NAMALWA (cell line): Measurements from ENCODE around the gene IGLL5.

Experiments
- DNase-seq: peaks from one replicate; pipeline ENCODE4 v3.0.0-alpha.2; 2015; ENCODE audit warnings: low spot score

Gene IGLL5

DNA sequence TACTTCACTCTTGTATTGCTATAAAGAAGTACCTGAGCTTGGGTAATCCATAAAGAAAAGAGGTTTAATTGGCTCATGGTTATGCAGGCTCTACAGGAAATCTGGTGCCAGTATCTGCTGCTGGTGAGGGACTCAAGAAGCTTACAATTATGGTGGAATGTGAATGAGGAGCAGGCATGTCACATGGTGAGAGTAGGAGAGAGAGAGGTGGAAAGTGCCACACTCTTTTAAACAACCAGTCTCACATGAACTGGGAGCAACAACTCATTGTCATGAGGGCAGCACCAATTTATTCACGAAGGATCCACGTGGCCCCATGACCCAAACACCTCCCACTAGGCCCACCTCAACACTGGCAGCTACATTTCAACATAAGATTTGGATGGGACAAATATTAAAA, 24.6 kb upstream of the IGLL5 start:
- peak; percentile 76 for DNase-seq

DNA sequence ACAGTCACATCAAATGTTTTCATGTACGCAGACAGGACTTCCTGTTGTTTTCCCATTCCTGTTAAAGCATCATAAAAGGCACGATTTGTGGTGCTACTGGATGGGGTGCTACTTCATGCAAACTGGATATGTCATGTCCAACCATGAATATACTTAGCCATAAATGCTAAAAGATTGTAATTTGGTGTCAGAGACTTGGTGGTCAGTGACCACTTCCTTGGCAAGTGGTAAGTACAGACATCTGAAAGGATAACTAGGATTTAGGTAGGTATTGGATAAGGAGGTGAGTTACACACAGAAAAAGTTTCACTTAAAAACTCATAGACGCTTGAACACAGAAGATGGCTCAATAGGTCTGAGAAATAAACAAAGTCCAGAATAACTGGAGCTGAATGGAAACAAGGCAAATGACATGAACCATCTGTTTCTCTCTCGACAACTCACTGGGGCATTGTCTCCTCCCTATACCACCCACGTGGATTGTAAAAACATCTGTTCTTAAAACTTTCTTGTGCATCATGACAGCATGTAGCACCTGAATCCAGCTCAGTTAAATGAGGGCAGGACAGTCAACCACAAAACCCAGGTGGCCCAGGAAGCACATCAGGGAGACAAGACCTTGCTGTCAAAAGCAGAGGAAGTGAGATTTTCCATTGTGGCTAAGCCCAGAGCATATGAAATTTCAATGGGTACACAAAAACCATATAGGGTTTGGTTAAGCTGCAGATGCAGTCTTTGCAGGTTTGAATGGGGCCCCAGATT, 22.1 kb upstream of the IGLL5 start:
- DNase-seq: peak; percentile 94

DNA sequence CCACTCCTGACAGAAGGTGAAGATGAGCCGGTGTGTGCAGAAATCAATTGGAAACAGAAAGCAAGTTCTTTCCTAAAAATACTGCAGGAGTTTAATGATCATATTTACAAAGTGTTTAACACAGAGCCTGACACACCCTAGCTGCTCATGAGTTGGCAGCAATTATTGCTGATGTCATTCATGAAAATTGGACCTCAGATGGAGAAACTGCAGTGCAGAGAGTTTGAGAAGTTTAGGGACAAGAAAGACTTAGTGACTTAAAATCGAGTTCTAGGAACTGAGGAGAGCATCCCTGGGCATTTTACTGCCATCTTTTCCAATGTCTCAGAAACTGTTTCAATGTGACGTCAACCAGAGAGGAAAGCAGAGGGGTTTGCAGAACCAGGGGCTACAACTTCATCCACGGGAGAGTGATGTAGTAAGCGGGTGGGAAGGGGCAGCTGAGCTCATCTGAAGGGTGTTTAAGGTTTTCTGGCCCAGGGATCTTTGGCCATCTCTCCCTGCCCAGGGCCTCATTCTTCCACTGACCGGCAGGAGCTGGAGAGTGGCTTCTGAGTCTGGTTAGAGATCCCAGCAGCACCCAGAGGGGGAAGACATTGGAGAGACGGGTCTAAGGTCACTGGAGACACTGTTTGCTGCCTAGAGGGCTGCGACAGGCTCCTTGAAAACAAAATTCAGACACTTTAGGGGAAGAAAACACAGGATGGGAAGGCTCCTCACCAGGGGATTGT, 21.1 kb upstream of the IGLL5 start:
- no peak for DNase-seq

DNA sequence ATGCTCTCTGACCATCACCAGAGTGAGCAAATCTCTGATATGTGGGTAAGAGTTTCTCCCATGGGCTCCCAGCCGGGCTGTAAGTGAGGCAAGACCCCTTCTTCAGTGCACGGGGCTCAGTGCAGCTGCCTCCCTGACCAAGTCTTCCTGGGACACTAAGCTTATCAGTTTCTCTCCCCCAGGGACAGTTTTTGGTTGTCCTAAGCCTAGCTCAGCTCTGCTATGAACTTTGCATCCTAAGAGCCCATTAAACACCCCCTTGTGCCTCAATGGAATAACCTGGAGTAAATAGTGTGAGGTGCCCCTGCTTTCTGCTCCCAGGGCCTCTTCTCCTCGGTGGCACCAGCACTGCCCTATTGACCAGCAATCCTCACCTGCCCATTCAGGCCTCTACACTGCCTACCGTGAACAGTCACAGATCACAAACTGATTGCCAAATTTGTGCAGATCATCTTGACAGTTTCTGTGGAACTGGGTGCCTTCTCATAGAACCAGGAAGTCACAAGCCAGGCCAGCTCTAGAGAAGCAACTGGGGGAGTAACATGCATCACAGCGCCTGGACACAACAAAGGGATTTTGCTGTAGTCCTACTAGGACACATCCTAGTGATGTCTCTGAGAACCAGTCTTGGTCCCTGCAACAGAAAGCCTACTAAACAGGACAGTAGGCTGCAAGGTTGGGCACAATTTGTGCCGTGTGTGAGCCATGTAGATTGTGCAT, 19.5 kb upstream of the IGLL5 start:
- DNase-seq: no peak

DNA sequence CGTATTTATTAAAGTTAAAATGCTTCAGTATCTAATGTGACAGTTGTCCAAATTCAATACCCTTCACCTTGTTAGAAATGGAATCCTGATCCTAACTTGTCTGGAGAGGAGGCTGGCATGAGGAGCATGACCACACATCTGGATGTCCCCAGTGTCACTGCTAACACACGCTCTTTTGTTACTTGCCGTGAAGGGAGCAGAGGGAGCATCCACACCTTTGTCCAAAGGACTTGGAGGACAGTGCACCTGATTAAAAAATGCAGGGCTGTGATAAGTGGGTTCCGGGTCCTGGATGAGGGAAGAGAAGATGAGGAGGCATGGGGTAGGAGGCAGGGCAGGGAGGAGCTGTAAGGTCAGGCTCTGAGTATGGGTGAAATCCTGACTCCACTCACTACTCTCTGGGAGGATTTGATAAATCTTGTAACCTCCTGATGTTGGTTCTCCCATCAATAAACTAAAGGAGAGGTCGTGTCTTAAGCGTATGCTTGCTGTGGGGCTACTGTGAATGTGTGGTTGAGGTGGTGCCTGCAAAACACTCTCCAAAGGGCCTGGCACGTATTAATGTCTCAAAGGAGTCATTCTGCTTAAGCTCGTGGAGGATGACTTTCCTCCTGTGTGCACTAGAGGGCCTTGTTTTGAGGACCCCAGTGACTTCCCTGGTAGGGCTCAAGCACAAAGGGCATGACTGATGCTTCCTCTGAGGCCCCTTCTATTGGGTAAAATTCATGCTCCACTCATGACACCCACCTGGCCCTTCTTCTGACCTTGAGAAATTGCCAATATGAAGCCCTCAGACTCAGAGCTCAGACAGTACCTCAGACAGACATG, 16.8 kb upstream of the IGLL5 start:
- DNase-seq: peak; percentile 75

DNA sequence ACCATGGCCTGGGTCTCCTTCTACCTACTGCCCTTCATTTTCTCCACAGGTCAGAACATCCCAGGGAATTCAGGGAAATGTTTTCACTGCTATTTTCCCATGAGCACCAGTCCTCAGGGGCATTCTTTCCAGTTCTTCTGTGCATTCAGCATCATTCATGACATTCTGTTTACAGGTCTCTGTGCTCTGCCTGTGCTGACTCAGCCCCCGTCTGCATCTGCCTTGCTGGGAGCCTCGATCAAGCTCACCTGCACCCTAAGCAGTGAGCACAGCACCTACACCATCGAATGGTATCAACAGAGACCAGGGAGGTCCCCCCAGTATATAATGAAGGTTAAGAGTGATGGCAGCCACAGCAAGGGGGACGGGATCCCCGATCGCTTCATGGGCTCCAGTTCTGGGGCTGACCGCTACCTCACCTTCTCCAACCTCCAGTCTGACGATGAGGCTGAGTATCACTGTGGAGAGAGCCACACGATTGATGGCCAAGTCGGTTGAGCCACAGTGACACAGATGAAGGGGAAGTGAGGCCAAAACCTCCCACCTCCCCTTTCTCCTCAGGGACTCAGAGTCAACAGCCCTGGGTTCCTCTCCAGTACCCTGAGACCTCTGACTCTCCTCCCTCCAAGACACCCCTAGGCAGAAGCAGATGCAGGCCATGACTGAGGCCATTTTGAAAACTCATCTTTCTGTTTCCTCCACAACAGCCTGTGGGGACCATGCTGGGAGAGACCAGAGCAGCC, 15.9 kb upstream of the IGLL5 start:
- no peak for DNase-seq

DNA sequence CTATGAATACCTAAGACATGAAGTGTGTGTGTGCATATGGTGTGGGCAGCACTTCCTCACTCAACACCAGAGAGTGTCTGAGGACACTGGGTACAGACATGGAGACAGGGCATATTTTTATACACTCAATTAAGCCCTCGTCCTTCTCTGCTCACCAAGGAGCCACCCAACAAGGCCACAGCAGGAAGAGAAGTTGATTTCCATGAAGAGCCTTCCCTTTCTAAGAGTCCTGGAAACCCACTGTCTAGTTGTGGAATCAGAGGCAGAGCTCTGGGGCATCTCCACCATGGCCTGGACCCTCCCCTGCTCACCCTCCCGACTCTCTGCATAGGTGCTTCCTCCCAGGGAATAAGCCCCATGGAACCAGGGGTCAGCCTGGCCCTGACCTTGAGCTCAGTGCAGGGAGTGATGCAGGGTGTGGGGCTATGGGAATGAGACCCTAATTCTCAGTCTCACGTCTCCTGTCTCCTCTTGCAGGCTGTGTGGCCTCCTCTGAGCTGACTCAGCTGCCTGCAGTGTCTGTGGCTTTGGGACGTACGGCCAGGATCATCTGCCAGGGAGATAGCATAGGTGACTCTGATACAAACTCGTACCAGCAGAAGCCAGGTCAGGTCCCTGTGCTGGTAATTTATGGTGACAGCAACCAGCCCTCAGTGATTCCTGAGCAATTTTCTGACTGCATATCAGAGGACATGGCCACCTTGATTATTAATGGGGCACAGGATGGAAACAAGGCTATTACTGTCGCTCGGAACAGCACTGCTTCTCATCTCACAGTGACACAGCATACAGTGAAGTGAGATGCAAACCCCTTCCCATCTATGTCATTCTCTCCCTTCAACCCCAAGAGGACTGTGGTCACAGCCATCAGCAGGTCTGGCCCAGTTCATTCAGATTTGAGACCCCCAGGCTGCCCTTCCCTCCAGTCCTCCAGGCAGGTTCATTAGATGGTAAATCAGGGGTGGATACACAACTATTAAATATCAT, 14.6 kb upstream of the IGLL5 start:
- no peak for DNase-seq

DNA sequence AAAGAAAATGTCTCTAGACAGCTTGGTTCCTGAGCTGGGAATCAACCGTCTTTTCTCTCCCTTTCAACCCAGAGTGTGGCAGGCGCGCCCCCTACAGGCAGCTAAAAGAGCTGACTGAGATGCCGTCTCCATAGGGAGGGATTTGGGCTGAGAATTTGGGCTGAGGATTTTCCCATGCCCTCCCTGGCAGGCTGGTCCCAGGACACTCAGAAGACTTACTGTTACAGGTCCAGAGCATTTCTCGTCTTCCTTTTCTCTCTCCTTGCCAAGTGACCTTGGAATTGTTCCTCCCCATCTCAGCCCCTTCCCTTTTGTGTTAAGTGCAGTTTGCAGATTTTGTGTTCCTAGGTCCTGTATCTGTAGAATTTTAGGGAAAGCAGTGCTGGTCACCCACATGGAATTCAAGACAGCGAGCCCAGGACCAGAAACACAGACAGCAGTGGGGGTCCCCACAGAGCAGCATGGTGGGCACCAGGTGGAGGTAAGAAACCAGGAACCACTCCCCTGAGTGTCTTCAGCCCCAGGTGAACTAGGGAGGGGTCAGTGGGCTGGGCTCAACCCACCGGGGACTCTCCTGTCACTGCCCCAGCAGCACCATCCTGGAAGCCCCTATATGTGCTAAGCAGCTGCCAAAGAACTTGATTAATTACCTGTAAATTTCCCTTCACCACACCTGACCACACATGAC, 9.9 kb upstream of the IGLL5 start:
- peak; percentile 63 for DNase-seq

DNA sequence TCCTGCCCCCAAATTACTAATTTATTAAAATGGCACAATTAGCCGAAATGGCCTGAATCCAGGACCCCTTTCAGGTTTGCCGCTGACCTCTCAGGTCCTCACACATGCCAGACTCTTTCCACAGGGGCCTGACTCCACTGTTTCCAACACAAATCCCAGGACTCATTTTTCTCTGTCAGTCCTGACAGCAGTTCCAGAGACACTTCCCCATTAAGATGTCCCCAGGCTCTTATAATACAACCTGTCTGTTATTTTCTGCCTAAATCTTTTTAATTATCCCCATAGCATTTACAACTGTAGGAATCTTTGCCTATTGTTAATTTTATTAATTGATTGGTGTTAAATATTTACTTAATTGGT, 9.4 kb upstream of the IGLL5 start:
- DNase-seq: no peak

DNA sequence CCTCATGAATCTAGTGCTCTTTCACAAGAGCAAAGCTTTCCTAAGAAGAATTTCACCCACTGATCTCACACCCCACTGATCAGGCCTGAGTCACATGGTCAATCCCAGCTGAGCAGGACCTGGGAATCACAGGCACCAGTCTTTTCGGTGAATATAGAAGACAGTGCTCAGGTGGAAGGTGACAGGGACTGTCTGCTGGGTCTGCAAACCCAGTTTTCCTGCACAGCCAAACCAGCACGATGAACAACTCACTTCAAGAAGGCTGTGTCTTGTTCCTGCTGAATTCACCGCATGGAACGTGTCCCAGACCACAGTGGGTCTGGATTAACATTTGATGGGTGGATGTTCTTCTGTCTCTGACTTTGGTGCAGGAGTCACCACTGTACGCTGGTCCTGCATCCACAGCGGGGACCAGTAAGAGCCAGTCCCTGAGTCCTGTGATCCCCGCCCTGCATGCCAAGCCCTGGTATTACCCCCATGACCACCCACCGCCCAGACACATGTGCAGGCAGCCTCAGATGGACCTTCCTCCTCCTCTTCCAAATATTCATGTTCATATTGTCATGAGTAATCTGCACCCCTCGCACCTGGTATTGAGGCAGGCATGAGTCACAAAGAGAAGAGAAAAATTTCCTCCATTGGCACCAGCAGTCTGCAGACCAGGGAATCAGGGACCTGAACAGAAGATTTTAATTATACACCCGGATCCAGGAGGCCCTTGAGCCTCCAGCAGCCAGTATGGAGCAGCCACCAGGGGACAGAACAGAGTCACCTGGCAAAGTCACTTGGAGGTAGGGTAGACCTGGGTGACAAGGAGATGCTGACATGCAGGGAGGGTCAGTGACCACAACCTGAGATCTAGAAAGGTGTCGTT, 8.6 kb upstream of the IGLL5 start:
- DNase-seq: peak; percentile 30

DNA sequence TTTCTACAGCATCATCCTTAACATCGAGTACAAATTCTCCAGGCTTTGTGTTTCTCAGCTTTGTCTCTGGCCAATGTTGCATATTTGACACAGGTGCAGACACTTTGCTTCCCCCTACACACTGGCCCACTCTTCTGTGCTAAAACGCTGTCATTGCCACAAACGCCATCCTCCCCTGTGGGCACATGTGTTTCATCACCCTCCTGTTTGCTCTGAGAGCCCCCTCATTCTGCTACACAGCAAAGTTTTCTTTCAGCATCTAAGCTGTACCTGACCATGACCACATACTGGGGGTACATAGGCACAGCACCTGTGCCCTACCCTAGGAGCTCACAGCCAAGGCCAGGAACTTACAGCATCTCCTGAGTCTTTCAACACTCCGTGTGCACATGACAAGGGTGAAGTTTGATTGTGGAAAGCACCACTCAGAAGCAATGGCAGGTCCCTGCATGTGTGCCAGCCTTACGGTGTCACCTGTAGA, 7.9 kb upstream of the IGLL5 start:
- no peak for DNase-seq

DNA sequence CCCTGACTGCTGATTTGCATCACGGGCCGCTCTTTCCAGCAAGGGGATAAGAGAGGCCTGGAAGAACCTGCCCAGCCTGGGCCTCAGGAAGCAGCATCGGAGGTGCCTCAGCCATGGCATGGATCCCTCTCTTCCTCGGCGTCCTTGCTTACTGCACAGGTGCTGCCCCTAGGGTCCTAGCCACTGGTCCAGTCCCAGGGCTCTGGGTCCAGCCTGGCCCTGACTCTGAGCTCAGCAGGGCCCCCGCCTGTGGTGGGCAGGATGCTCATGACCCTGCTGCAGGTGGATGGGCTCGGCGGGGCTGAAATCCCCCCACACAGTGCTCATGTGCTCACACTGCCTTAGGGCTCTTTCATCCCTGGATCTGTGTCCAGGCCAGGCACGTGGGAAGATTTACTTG, 7.0 kb upstream of the IGLL5 start:
- no peak for DNase-seq

DNA sequence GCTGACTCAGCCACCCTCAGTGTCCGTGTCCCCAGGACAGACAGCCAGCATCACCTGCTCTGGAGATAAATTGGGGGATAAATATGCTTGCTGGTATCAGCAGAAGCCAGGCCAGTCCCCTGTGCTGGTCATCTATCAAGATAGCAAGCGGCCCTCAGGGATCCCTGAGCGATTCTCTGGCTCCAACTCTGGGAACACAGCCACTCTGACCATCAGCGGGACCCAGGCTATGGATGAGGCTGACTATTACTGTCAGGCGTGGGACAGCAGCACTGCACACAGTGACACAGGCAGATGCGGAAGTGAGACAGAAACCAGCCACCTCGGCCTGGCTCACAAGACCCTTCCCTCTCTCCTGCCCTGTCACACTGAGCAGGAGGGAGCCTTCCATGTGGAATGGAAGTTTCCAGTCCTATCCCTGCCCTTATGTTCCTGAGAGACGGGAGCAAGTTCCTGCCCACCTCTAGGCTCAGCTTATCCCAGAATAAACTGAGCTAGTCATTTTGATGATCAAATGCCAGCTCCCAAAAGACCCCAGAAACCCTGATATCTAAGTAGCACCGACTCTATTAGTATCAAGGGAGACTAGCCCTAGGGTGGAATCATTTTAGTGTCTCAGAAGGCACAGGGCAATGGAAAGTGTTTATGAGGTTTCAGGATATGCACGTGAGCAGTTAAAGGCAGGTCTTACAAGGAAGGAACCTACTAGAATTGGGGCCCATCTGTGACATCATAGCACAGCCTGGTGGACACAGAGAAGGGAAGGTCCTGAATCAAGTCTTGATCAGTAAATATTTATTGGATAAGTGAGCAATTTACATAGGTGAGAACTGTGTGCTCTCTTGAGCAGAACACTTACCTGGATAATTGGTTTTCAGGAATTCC, 6.3 kb upstream of the IGLL5 start:
- no peak for DNase-seq

DNA sequence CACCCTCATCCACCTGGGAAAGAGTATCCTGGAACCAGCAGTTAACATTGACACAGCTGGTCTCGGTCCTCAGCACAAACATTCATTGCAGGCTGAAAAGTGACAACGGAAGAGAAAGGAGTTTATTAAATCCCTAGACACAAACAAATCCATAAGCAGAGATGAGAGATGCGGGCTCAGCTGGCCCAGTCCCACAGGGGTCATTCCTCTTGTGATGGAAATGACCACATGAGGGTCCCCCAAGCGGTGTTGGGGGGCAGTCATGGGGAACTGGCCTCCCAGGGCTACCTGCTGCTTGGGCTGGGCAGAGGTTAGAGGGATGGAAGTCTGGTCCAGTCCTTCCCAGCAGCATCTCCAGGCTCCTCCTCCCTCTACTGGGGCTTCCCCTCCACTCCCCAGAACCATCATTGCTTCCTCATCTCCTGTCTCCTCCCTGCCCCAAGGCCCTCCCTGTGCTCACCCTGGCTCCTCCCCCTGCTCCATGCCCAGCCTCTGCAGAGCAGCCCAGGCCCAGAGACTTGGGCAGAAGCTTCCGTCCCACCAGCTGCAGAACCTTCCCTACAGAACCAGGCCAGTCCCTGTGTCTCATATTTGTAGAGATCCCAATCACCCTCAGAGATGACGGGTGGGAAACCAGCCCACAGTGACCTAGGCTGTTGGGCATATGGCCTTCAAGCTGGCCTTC, 5.4 kb upstream of the IGLL5 start:
- no peak for DNase-seq

DNA sequence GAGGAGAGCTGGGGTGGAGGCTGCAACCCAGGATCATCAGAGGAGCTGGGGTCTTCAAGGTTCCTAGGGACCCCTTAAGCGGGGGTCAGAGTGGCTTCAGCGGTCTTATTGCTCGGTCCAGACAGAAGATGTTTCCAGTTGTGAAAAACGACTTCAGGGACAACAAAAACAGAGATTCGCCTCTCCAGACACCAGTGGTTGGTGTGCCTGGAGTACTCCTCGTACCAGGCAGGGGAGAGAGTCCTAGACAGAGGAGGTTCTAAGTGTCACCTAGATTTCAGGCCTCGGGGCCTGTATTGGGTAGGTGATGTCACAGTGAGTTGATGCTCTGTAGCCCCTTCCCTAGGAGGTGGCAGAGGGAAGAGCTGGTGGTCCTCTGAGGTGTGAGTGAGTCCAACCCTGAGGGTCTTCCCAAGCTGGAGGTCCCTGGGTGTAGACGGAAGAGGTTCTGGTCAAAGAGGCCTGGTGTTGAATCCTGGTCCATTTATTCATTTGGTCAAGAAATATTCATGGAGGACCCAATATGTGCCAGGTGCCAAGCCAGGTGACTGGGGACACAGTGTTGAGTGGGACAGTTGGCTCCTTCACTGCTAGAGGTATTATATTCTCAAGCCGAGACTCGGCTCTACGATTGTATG, 4.4 kb upstream of the IGLL5 start:
- no peak for DNase-seq
